Activated naive CD4-positive, alpha-beta T cell (primary cell): ENCODE measurements around the gene RAD21L1.

Source experiments
- DNase-seq, 4 experiments: peaks; one replicate each; lab custom pipeline; 2025; lab: John Stamatoyannopoulos, UW

The RAD21L1 gene

GRCh38 chr20:1225783-1226654 lies at the start of gene RAD21L1:
TSS of gene RAD21L1 (plus strand) at chr20:1226044. CDS start at chr20:1228454, 2,410 bp downstream.
- DNase-seq = peak; percentile 83 to 95 (median 87)

DNA sequence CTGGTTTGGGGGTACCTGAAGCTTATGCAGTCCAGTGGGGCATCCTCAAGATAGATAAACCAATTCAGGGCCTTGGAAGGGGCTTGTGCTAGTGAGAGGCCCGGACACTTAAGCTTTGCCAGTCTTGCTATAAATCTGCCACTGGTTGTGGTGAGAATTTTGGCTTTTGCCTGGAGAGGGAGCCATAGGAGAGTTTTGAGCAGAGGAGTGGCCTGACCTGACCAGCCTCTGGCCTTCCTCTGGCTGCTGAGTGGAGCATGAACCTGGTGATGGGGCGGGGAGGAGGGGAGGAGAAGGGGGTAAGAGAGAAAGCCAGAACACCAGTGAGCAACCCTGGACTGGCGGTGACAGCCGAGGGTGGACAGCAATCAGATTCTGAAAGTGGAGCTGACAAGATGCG lies 48.2 kb upstream of the RAD21L1 start:
- no peak for DNase-seq

DNA sequence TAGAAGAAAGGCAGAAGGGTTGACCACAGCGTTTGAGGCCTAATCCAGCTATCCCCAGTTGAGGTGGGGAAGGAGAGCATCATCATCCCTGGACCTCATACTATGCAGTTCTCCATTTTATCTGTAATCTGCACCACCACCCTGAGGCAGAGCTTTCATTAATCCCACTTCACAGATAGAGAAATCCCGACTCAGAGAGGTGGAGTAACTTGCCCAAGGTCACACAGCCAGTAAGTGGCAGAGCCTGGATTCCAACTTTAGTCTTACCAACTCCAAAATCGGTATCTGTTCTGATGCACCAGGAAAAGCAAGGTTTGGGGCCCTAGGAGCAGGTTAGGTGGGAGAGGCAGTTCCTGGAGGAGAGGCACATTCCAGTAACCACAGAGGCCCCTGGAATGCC lies 47.7 kb upstream of the RAD21L1 start:
- DNase-seq = no peak

GRCh38 chr20:1178623-1179022 lies 47.2 kb upstream of the RAD21L1 start:
- DNase-seq = no peak

DNA sequence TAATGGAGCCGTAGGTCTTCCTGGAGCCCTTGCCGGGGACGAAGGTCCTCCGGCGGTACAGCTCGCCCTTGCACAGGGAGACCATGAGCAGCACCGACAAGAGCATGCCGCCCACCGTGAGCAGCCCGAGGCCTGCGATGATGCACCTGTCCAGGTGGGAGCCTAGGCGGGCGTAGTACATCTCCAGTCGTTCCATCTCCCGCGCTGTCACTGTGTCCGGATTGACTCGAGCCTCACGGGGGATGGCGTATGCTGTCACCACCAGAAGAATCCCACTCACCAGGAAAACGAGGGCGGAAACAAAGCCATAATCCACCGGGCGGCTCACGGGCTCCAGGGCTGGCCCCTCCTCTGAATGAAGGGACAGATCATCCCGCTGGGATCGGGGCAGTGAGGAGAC lies 44.9 kb upstream of the RAD21L1 start:
- DNase-seq = no peak

DNA sequence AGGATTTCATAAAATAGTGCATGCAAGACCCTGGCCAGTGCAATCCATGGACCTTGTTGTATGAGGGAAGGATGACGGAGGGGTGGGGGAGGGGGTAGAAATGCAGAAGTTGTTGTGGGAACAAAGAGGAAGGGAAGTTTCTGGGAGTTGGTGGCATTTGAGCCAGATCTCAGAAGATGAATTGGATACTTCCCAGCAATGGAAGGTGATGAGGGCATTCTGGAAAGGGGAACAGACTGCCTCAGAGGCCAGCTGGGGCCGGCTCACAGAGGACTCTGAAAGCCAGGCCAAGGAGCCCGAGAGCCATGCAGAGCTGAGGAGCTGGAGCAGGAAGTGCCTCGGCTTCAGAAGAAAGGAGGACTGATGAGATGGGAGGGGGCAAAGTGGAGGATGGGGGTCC lies 43.7 kb upstream of the RAD21L1 start:
- DNase-seq = no peak

DNA sequence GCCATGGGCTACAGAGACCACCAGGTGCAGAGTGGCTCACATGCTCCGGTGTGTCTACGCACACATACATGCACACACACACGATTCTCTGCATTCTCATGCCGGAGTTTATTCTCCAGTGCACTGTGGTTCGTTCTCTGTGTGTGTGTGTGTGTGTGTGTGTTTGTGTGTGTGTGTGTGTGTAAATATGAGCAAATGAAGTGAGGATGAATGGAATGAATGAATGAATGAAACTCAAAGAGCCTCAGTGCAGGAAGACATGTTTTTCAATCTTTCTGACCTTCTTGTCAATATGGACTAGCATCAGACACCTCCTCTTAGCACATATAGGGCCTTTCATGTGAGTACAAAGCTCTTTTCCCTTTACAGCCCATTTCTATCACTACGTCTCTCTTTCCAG lies 42.7 kb upstream of the RAD21L1 start:
- no peak for DNase-seq

DNA sequence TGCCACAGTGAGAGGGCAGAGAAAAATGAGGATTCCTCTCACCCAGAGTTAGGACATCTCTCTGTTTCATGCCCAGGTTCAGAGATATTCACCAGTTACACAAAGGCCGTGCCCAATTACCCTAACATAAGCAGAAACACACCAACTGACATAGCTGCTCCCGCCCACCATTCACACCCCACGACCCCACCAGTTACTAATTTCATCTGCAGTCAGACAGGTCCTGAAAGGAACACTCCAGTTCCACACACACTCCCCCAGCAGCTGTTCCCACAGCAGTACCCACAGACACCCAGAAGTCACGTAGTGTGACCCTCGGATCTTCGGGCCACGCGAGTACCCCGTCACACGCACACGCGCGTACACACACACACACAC lies 41.6 kb upstream of the RAD21L1 start:
- no peak for DNase-seq

GRCh38 chr20:1184638-1185315 lies 41.1 kb upstream of the RAD21L1 start, which contains the start of gene TMEM74B:
TSS of gene TMEM74B (minus strand) at chr20:1184981. CDS start at chr20:1183801, 1,180 bp downstream.
- DNase-seq = no peak

- DNase-seq = peak in 1 of 4 experiments; percentile 1
These were observed 40.5 kb upstream of the RAD21L1 start for GRCh38 chr20:1185316-1185741.

DNA sequence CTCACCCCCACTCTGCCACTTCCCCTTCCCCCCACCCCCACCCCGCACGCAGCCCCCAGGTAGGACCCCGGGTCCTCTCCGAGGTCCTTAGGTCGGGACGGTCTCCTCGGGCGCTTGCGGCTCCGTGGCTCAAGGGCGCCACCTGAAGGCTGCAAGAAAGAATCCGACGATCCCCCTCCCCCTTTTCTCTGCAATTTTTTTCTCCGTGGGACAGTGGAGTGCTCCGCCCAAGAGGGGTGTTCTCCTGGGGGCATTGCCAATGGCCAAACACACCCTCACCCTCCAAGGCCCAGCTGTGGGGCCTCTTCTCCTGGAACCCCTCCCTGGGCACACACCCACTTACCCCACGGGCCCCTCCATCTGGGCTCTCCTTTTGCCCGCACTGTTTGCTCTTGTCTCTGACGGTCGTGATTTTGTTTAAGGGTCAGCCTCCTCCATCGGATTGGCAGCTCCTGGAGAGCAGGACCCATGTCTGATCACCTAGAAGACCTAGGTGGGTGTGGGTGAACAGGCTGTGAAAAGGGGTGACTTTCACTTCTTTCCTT lies 40.0 kb upstream of the RAD21L1 start:
- peak in 2 of 4 experiments; percentile 8 to 17 for DNase-seq

- no peak for DNase-seq
These were observed 39.4 kb upstream of the RAD21L1 start for GRCh38 chr20:1186367-1186991.

- DNase-seq = no peak
These were observed 38.2 kb upstream of the RAD21L1 start for GRCh38 chr20:1187605-1188171.

- no peak for DNase-seq
These were observed 37.5 kb upstream of the RAD21L1 start for GRCh38 chr20:1188347-1188746.

DNA sequence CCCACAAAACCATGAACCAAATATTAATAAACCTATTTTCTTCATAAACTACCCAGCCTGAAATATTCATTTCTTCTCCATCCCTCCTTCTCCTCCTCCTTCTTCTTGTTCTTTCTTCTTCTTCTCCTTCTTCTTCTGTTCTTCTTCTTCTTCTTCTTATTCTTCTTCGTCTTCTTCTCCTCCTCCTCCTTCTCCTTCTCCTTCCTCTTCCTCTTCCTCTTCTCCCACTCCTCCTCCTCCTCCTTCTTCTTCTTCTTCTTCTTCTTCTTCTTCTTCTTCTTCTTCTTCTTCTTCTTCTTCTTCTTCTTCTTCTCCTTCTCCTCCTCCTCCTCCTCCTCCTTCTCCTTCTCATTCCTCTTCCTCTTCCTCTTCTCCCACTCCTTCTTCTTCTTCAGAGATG lies 36.0 kb upstream of the RAD21L1 start:
- DNase-seq = no peak

- DNase-seq = no peak
These were observed 35.0 kb upstream of the RAD21L1 start for GRCh38 chr20:1190847-1191246.

DNA sequence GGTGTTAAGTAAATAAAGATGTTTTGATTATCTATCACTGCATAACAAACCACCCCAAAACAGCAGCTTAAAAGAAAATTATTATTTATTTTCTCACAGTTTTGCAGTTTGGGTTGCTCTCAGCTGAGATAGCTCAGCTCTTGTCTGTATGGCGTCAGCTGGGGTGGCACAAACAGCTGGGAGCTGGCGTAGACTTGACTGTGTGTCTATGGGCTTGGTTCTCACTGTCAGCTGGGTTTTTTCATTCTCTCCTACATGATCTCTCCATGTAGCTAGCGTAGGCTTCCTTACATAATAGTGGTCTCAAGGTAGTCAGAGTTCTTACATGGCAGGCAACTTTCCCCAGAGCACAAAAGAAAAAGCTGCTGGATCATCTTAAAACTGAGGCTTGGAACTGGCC lies 34.5 kb upstream of the RAD21L1 start:
- DNase-seq = no peak

- DNase-seq = no peak
These were observed 30.6 kb upstream of the RAD21L1 start for GRCh38 chr20:1195226-1195625.

GRCh38 chr20:1196634-1197033 lies 29.2 kb upstream of the RAD21L1 start:
- DNase-seq = no peak

GRCh38 chr20:1197801-1198200 lies 28.0 kb upstream of the RAD21L1 start:
- DNase-seq = no peak

DNA sequence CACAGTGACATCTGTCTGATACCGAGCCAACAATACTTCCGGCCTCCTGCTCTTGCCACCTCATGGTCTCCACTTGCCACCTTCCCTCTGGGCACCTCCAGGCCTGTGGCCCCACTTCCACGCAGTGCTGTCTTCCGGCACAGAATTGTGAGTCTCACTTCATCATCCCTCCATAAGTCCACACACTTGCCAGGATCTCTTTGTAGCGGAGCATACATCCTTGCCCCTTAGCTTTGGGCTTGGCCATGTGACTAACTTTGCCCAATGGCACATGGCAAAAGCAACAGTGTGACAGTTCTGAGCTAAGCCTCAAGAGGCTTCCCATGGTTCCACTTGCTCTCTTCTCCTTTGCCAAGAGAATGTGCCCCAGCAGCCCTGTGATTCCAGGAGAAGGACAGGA lies 27.1 kb upstream of the RAD21L1 start:
- DNase-seq = no peak

- no peak for DNase-seq
These were observed 26.5 kb upstream of the RAD21L1 start for GRCh38 chr20:1199212-1199873.
